Activated naive CD8-positive, alpha-beta T cell treated with anti-CD3 and anti-CD28 coated beads, Interleukin-2, amount 50 U/mL, for 24 hours (primary cell): Measurements from ENCODE around the gene MTFR2.

Source experiments
- ATAC-seq: fragments of 150-1000 bp; cut with Tn5 transposase; one replicate; pipeline ENCODE4 v1.10.0; 2021
- DNase-seq: peaks from one replicate; pipeline ENCODE4 v3.0.0; 2021
- H3K27ac Mint-ChIP-seq: one replicate; pipeline ENCODE4 v1.8.0; 2021; ENCODE audit warnings: mild to moderate bottlenecking, mixed read lengths
- H3K27me3 Mint-ChIP-seq: one replicate; pipeline ENCODE4 v1.8.0; 2021; ENCODE audit warnings: mixed read lengths
- H3K36me3 Mint-ChIP-seq: one replicate; pipeline ENCODE4 v1.8.0; 2021; ENCODE audit warnings: low read depth, mixed read lengths
- H3K4me1 Mint-ChIP-seq: one replicate; pipeline ENCODE4 v1.8.0; 2021; ENCODE audit warnings: mixed read lengths
- H3K4me3 Mint-ChIP-seq: one replicate; pipeline ENCODE4 v1.8.0; 2021; ENCODE audit warnings: mild to moderate bottlenecking, moderate library complexity, mixed read lengths
- H3K9me3 Mint-ChIP-seq: one replicate; pipeline ENCODE4 v1.8.0; 2021; ENCODE audit warnings: mixed read lengths

MTFR2 gene

DNA sequence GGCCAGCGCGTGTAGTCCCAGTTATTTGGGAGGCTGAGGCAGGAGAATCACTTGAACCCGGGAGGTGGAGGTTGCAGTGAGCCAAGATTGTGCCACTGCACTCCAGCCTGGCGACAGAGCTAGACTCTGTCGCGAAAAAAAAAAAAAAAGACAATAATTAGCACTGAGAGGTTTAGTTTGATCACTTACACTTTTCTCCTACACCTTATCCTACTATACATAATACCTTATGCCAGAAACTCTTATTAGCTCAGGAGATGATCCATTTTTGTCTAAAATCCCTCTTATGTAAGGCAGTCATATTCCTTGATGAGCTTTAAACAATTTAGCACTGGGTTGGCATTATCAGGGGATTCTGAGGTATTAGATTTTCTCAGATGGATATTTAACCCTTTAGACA, 3.6 kb upstream of the MTFR2 start:
- Mint-ChIP-seq H3K27me3 (peaks cover 2% of the 10 kb centered on the region), H3K4me3 (no peak overlapping the region), H3K36me3 (peaks cover 31% of the 10 kb centered on the region), H3K9me3 (no peaks in the 10 kb centered on the region), H3K4me1 (peaks cover 40% of the 10 kb centered on the region), H3K27ac (no peak overlapping the region)
- ATAC-seq (no peak), DNase-seq (no peak)

DNA sequence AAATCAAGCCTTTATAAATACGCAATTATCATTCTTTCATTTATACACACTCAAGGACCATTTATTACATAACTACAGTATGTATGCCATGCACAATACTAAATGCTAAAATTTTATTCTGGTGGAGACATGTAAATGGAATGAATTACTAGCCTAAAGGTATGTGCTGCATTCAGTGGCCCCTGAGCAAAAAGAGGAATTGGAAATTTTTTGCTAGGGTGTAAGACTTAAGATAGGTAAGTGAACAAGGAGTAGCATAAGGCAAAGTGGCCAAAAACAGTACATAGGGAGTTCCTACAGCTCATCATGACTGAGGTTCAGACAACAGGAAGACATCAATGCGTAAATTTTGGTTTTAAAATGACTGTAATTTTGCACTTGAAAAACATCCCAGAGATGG, 2.3 kb upstream of the MTFR2 start:
- DNase-seq (no peak), ATAC-seq (no peak)
- Mint-ChIP-seq H3K9me3 (no peaks in the 10 kb centered on the region), H3K27me3 (peaks cover 2% of the 10 kb centered on the region), H3K36me3 (peaks cover 33% of the 10 kb centered on the region), H3K4me3 (no peak overlapping the region), H3K27ac (no peak overlapping the region), H3K4me1 (peaks cover 45% of the 10 kb centered on the region)

DNA sequence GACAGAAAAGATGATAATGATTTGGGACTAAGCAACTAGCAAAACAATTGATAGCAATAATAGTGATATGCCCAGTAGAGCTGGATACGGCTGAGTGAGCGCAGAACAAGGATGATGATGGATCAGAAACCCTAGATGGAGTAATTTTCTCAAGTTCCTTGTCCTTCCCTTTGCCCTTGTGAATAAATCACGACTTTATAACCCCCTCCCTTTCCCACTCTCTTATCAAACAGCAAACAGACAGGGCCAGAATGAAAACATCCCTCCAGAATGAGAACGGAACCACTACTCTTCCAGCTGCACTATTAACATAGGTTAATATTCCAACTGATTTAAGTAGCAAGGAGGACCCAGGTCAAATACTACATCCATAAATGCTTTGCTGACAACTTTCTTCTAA, 1.3 kb upstream of the MTFR2 start:
- Mint-ChIP-seq H3K4me3 (peak overlapping the region; percentile 98), H3K9me3 (no peaks in the 10 kb centered on the region), H3K4me1 (peaks cover 45% of the 10 kb centered on the region), H3K27me3 (peaks cover 2% of the 10 kb centered on the region), H3K27ac (peak overlapping the region; percentile 94), H3K36me3 (peaks cover 32% of the 10 kb centered on the region)
- no peak for DNase-seq
- no peak for ATAC-seq

GRCh38 chr6:136250686-136251008, 536 bp upstream of the MTFR2 start:
- peaks cover 44% of the 10 kb centered on the region for H3K4me1 Mint-ChIP-seq
- ATAC-seq = no peak

GRCh38 chr6:136249336-136249735, 775 bp downstream of the MTFR2 start:
- Mint-ChIP-seq H3K27me3 (peaks cover 2% of the 10 kb centered on the region), H3K9me3 (no peaks in the 10 kb centered on the region), H3K4me3 (peak overlapping the region; percentile 98), H3K4me1 (peaks cover 38% of the 10 kb centered on the region), H3K36me3 (peaks cover 37% of the 10 kb centered on the region), H3K27ac (peak overlapping the region; percentile 94)
- no peak for ATAC-seq
- DNase-seq = no peak

More at GRCh38 chr6:136250686-136251008, 536 bp upstream of the MTFR2 start:
- Mint-ChIP-seq H3K9me3 (no peaks in the 10 kb centered on the region), H3K27me3 (peaks cover 2% of the 10 kb centered on the region), H3K36me3 (peaks cover 36% of the 10 kb centered on the region), H3K4me3 (peak overlapping the region; percentile 98), H3K27ac (peak overlapping the region; percentile 94)
- DNase-seq = no peak

DNA sequence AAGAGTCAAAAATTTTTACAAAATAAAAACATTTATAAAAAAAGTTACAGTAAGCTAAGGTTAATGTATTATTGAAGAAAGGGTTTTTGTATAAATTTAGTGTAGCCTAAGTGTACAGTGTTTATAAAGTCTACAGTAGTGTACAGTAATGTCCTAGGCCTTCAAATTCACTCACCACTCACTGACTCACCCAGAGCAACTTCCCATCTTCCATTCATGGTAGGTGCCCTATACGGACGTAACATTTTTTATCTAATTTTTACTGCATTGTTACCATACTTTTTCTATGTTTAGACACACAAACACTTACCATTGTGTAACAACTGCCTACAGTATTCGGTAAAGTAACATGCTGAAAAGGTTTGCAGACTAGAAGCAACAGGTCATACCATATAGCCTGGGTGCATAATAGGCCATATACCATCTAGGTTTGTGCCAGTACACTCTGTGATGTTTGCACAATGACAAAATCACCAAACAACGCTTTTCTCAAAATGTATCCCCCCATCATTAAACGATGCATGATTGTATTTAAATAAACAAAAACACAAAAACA, 6.0 kb downstream of the MTFR2 start:
- H3K27me3 Mint-ChIP-seq = no peaks in the 10 kb centered on the region
- no peak overlapping the region for H3K4me3 Mint-ChIP-seq
- H3K4me1 Mint-ChIP-seq = peaks cover 9% of the 10 kb centered on the region
- no peaks in the 10 kb centered on the region for H3K9me3 Mint-ChIP-seq
- ATAC-seq (no peak), DNase-seq (no peak)
- no peak overlapping the region for H3K27ac Mint-ChIP-seq
- peaks cover 61% of the 10 kb centered on the region for H3K36me3 Mint-ChIP-seq

GRCh38 chr6:136236466-136237293, 13.4 kb downstream of the MTFR2 start:
- Mint-ChIP-seq H3K27me3 (no peaks in the 10 kb centered on the region), H3K36me3 (peaks cover 52% of the 10 kb centered on the region), H3K9me3 (no peaks in the 10 kb centered on the region), H3K4me3 (no peak overlapping the region), H3K4me1 (peaks cover 5% of the 10 kb centered on the region), H3K27ac (no peak overlapping the region)
- DNase-seq (no peak), ATAC-seq (no peak)

- Mint-ChIP-seq H3K4me1 (peaks cover 5% of the 10 kb centered on the region), H3K9me3 (no peaks in the 10 kb centered on the region), H3K4me3 (no peak overlapping the region), H3K27ac (no peak overlapping the region), H3K36me3 (peaks cover 50% of the 10 kb centered on the region), H3K27me3 (no peaks in the 10 kb centered on the region)
- no peak for DNase-seq
- no peak for ATAC-seq
Measured at GRCh38 chr6:136235233-136235564, 14.9 kb downstream of the MTFR2 start.

DNA sequence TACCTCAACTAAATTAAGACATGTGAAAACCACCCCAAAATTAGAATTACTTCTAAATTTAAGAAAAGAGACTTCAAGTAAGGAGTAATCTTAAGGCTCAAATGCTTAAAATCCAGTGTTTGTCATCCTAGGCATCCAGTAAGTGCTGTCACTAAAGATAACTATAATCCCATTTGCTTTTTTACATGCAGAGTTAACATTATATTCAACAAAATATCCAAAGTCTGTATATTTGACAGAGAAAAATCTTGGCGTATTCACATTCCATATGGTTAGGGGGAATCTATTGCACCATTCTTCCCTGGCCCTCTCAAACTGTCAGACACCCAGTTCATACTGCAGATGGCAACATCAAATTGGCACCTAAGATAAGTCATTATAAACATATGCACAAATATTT, 17.4 kb downstream of the MTFR2 start:
- Mint-ChIP-seq H3K4me3 (no peak overlapping the region), H3K27ac (no peak overlapping the region), H3K4me1 (peaks cover 5% of the 10 kb centered on the region), H3K36me3 (peaks cover 43% of the 10 kb centered on the region), H3K27me3 (no peaks in the 10 kb centered on the region), H3K9me3 (no peaks in the 10 kb centered on the region)
- DNase-seq = no peak
- ATAC-seq = no peak

DNA sequence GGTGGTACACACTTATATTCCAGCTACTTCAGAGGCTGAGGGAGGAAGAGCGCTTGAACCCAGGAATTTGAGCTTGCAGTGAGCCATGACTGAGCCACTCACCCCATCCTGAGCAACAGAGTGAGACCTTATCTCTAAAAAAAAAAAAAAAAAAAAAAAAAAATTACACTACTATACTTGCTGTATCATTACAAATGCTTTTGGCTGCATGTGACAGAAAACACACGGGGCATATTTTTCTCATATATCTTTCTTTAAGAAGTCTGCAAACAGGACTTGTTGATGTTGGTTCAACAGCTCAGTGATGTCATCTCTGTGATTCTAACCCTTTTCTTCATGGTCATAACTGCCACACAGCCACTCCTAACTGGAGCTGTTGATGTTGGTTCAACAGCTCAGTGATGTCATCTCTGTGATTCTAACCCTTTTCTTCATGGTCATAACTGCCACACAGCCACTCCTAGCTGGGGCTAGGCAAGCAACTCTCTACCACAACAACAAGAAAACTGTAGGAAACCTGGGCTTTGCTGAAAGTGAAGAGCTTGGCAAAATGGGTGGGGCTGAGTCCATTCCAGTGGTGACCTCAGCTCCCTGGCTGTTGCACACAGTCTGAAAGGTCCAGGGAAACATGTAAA, 19.8 kb downstream of the MTFR2 start:
- H3K4me1 Mint-ChIP-seq = peaks cover 14% of the 10 kb centered on the region
- peaks cover 29% of the 10 kb centered on the region for H3K36me3 Mint-ChIP-seq
- DNase-seq (no peak), ATAC-seq (no peak)
- H3K27me3 Mint-ChIP-seq = no peaks in the 10 kb centered on the region
- H3K9me3 Mint-ChIP-seq = peaks cover 4% of the 10 kb centered on the region
- H3K27ac Mint-ChIP-seq = no peak overlapping the region
- no peak overlapping the region for H3K4me3 Mint-ChIP-seq

DNA sequence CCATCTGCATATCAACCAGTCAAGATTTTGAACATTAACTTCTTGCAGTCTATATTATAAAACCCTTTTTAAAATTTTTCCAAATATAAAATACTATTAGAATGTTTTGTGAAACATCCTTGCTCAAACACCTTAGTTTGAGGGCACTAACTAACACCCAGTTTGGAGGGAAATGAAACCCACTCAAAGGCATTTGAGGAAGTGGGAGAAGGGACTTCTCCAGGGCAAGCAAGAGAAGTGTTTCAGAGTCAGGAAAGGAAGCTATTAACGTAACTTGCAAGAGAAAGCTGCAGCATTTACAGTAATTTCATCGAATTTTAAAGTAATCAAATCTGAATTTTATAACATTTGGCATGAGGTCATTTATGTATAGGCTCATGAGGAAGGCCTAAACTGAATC, 21.3 kb downstream of the MTFR2 start:
- Mint-ChIP-seq H3K36me3 (peaks cover 19% of the 10 kb centered on the region), H3K27ac (no peak overlapping the region), H3K4me3 (no peak overlapping the region), H3K27me3 (no peaks in the 10 kb centered on the region), H3K4me1 (peaks cover 17% of the 10 kb centered on the region), H3K9me3 (peaks cover 10% of the 10 kb centered on the region)
- no peak for DNase-seq
- ATAC-seq = no peak

DNA sequence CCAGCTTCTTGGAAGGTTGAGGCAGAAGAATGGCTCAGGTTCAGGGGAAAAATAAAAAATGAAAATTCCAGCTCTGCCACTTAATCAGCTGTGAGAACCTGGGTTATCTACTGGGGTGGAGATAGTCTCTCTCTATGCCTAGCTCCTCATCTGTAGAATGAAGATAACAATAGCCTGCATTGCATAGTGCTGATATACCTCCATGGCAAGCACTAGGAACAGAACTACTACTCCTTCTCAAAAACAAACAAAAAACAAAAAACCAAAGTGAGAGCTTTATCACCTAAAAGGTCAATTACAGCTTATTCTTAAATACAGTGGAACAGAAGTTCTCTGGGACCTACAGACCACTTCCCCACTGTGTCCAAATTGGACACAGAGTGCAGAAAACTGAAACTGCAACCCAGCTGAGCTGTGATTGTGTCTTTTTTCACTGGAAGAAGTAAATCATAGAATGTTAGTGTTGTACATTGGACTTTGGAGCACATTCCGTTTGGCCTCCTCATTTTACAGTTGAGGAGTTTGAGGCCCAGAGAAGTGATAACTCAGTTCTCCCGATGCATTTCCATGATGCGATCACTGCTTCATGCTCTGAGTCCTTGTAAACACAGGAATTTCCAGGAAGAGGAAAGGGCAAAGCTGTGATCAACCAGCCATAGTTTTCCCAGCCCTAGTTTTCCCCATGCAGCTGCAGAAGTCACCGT, 23.3 kb downstream of the MTFR2 start:
- Mint-ChIP-seq H3K36me3 (peaks cover 14% of the 10 kb centered on the region), H3K27me3 (peaks cover 2% of the 10 kb centered on the region), H3K27ac (no peak overlapping the region), H3K4me3 (peak overlapping the region; percentile 13), H3K4me1 (peaks cover 17% of the 10 kb centered on the region), H3K9me3 (peaks cover 10% of the 10 kb centered on the region)
- ATAC-seq (no peak), DNase-seq (no peak)

DNA sequence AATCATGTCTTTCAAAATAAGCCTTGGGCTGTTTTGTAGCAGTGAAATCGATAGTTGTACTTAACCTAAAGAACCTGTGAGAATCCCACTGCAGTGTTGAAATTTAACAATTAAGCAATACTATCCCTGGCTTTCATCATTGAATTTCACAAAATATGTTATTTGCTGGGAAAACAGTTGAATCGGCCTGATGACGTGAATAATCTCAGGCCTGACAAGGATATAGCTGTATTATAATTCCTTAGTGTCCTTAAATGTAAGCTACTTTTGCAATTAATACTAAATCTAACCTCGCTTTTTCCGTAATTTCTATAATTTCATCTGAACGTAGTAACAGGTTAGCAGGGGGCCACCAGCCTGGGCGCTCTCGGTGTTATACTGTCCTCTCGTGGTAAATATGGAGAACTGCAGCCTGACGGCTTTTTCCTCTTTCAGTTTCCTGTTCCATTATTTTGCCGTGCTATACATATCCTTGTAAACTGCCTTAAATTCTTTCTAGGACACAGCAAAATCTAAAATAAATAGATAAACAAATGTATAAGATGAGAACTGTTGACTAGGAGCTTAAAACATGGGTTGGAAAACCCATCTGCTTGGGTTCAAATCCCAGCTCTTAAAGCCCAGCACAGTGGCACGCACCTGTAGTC, 24.0 kb downstream of the MTFR2 start:
- Mint-ChIP-seq H3K36me3 (peaks cover 14% of the 10 kb centered on the region), H3K9me3 (peaks cover 10% of the 10 kb centered on the region), H3K27me3 (peaks cover 2% of the 10 kb centered on the region), H3K4me3 (peak overlapping the region; percentile 13), H3K27ac (peak overlapping the region; percentile 52), H3K4me1 (peaks cover 17% of the 10 kb centered on the region)
- DNase-seq (peak; percentile 51), ATAC-seq (peak; percentile 54)

DNA sequence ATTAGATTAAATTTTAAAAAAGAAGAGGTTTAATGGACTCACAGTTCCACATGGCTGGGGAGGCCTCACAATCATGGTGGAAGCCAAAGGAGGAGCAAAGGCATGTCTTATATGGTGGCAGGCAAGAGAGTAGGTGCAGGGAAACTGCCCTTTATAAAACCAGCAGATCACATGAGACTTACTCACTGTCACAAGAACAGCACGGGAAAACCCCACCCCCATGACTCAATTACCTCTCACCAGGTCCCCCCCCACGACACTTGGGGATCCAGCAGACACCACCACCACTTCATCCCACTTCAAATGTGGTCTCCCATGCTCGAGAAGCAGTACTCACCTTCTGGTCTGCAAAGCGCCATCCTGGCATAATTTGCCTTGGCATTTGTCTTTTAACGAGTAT, 24.6 kb downstream of the MTFR2 start:
- peak; percentile 37 for DNase-seq
- peaks cover 17% of the 10 kb centered on the region for H3K4me1 Mint-ChIP-seq
- H3K36me3 Mint-ChIP-seq = peaks cover 8% of the 10 kb centered on the region

More for the DNA sequence above, 24.6 kb downstream of the MTFR2 start:
- H3K27me3 Mint-ChIP-seq = peaks cover 2% of the 10 kb centered on the region
- H3K27ac Mint-ChIP-seq = no peak overlapping the region
- no peak overlapping the region for H3K4me3 Mint-ChIP-seq
- H3K9me3 Mint-ChIP-seq = peaks cover 11% of the 10 kb centered on the region
- peak; percentile 59 for ATAC-seq
